Measurements from ENCODE around the gene DLGAP1. TPM values are rescaled to one million over a fixed set of nuclear protein-coding genes. Genes with fewer than 3 reads are reported as not detected.

Gene DLGAP1
- total and polyA plus RNA-seq, 2 experiments from 2014 or later, result 3.1 to 6.5 TPM

DNA sequence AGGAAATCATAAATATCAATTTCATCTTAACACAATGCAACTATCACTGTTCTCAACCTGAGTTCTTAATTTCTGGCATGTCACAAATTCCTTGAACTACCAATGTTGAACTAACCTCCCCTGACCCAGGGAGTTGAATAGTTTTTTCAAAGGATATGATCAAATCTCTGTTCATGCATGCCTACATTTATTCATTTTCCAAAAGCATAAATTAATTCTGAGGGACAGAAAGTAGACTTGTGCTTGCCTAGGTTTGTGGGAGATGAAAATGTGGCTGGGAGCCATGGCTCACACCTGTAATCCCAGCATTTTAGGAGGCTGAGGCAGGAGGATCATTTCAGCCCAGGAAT lies 829.4 kb downstream of the DLGAP1 start:
- no peaks in the 10 kb centered on the region for H3K9me2 ChIP-seq (replicated peaks; ENCODE audit: insufficient read depth)
- H3K27me3 ChIP-seq, result no peaks in the 10 kb centered on the region
- no peak overlapping the region for H3K4me3 ChIP-seq
- TF ChIP-seq, protein P1, sequence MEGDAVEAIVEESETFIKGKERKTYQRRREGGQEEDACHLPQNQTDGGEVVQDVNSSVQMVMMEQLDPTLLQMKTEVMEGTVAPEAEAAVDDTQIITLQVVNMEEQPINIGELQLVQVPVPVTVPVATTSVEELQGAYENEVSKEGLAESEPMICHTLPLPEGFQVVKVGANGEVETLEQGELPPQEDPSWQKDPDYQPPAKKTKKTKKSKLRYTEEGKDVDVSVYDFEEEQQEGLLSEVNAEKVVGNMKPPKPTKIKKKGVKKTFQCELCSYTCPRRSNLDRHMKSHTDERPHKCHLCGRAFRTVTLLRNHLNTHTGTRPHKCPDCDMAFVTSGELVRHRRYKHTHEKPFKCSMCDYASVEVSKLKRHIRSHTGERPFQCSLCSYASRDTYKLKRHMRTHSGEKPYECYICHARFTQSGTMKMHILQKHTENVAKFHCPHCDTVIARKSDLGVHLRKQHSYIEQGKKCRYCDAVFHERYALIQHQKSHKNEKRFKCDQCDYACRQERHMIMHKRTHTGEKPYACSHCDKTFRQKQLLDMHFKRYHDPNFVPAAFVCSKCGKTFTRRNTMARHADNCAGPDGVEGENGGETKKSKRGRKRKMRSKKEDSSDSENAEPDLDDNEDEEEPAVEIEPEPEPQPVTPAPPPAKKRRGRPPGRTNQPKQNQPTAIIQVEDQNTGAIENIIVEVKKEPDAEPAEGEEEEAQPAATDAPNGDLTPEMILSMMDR (IDR thresholded peaks at IDR 0.05; ENCODE audit: poor library complexity), result no peak
- TF ChIP-seq EZH2phosphoT487 (IDR thresholded peaks at IDR 0.05; ENCODE audit: low read depth, severe bottlenecking, unreplicated experiment) (no peak), EZH2 (IDR thresholded peaks at IDR 0.05; ENCODE audit: borderline replicate concordance) (no peak)
- peaks cover 32% of the 10 kb centered on the region for H3K4me1 ChIP-seq (ENCODE audit: insufficient read depth)
- peak overlapping the region; percentile 97 for H3K27ac ChIP-seq
- no peaks in the 10 kb centered on the region for H4K20me1 ChIP-seq (ENCODE audit: insufficient read depth, poor library complexity, severe bottlenecking)
- no peaks in the 10 kb centered on the region for H3K79me2 ChIP-seq
- H3K9me3 ChIP-seq (ENCODE audit: low read depth), result no peaks in the 10 kb centered on the region
- no peak overlapping the region for H3K4me2 ChIP-seq
- H2AFZ ChIP-seq, result no peak overlapping the region
- no peak for DNase-seq (ENCODE audit: low spot score)
- H3K36me3 ChIP-seq (replicated peaks; ENCODE audit: insufficient read depth, low read depth), result no peaks in the 10 kb centered on the region

DNA sequence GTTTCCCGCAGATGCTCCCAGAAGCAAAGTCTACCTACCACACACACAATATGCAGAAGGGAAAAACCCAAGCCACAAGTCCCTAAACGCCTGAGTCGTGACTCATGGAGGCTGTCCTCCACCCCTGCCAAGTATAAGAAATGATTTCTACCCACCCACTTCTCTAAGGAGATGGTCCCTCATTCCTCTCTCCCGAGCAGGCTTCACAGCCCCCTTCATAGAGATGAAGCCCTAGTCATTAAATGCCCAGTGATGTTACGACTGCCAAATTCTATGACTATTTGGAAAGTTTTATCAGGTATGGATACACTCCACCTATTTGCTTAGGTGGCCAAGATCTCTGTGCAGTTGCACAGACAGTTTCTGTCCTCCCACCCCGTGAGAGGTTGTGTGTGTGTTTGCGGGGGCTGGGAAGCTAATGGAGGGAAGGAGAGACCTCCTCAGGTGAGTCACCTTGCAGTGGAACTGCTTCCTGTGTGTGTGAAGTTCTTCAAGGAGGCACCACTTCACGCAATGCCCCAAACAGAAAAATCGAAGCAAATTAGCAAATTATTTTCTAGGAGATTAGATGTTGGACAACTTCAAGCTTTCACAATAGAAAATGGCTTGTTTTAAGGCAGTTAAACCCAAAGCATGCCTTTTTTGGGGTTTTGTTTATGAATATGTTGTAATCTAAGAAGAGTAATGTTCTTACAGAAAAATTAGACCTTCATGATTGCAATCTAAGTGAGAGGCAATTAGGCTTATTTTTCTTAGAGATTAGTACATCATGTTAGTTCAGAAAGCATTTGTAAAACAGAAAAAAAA lies 830.0 kb downstream of the DLGAP1 start:
- Histone ChIP-seq H4K20me1 (ENCODE audit: insufficient read depth, poor library complexity, severe bottlenecking) (no peaks in the 10 kb centered on the region), H3K9me2 (replicated peaks; ENCODE audit: insufficient read depth) (no peaks in the 10 kb centered on the region), H3K9me3 (ENCODE audit: low read depth) (no peaks in the 10 kb centered on the region), H3K4me3 (no peak overlapping the region), H3K4me2 (peak overlapping the region; percentile 49), H3K79me2 (no peaks in the 10 kb centered on the region), H3K4me1 (ENCODE audit: insufficient read depth) (peaks cover 32% of the 10 kb centered on the region), H3K27ac (peak overlapping the region; percentile 97), H3K36me3 (replicated peaks; ENCODE audit: insufficient read depth, low read depth) (no peaks in the 10 kb centered on the region), H2AFZ (no peak overlapping the region), H3K27me3 (no peaks in the 10 kb centered on the region)
- DNase-seq (ENCODE audit: low spot score), result peak; percentile 76
- TF ChIP-seq EZH2phosphoT487 (IDR thresholded peaks at IDR 0.05; ENCODE audit: low read depth, severe bottlenecking, unreplicated experiment) (no peak), EZH2 (IDR thresholded peaks at IDR 0.05; ENCODE audit: borderline replicate concordance) (no peak)
- WGBS (ENCODE audit: low lambda C conversion rate, missing lambda C conversion rate), result 48% methylated on average over 9 of the region's 9 CpGs

DNA sequence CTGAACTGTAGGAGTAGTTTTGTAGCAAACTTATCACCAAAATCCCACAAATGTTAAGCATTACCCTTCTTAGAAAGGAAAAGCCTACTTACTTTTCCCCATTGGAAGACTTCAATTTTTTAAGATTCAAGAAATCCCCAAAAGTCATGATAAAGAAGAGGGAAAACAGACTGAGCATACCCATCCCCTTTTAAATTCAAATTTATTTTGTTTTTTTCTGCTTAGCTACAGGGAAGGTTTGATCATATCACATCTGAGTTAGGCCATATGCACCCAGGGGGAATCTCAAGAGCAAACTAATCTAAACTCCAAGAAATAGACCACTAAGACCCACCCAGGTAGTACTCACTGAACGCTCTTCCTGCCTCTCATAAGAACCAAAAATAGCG lies 830.6 kb downstream of the DLGAP1 start:
- DNase-seq (ENCODE audit: low spot score), result no peak
- no peaks in the 10 kb centered on the region for H4K20me1 ChIP-seq (ENCODE audit: insufficient read depth, poor library complexity, severe bottlenecking)
- H3K9me3 ChIP-seq (ENCODE audit: low read depth), result no peaks in the 10 kb centered on the region
- H3K4me3 ChIP-seq, result no peak overlapping the region
- H3K36me3 ChIP-seq (replicated peaks; ENCODE audit: insufficient read depth, low read depth), result no peaks in the 10 kb centered on the region
- peak overlapping the region; percentile 49 for H3K4me2 ChIP-seq
- peaks cover 32% of the 10 kb centered on the region for H3K4me1 ChIP-seq (ENCODE audit: insufficient read depth)
- WGBS (ENCODE audit: low lambda C conversion rate, missing lambda C conversion rate), result 72% methylated on average over 2 of the region's 2 CpGs
- no peaks in the 10 kb centered on the region for H3K9me2 ChIP-seq (replicated peaks; ENCODE audit: insufficient read depth)
- TF ChIP-seq EZH2 (IDR thresholded peaks at IDR 0.05; ENCODE audit: borderline replicate concordance), result no peak
- TF ChIP-seq, protein P1 (IDR thresholded peaks at IDR 0.05; ENCODE audit: poor library complexity), result no peak
- TF ChIP-seq EZH2phosphoT487 (IDR thresholded peaks at IDR 0.05; ENCODE audit: low read depth, severe bottlenecking, unreplicated experiment), result no peak
- no peaks in the 10 kb centered on the region for H3K27me3 ChIP-seq
- H3K79me2 ChIP-seq, result no peaks in the 10 kb centered on the region
- H2AFZ ChIP-seq, result no peak overlapping the region
- peak overlapping the region; percentile 97 for H3K27ac ChIP-seq

DNA sequence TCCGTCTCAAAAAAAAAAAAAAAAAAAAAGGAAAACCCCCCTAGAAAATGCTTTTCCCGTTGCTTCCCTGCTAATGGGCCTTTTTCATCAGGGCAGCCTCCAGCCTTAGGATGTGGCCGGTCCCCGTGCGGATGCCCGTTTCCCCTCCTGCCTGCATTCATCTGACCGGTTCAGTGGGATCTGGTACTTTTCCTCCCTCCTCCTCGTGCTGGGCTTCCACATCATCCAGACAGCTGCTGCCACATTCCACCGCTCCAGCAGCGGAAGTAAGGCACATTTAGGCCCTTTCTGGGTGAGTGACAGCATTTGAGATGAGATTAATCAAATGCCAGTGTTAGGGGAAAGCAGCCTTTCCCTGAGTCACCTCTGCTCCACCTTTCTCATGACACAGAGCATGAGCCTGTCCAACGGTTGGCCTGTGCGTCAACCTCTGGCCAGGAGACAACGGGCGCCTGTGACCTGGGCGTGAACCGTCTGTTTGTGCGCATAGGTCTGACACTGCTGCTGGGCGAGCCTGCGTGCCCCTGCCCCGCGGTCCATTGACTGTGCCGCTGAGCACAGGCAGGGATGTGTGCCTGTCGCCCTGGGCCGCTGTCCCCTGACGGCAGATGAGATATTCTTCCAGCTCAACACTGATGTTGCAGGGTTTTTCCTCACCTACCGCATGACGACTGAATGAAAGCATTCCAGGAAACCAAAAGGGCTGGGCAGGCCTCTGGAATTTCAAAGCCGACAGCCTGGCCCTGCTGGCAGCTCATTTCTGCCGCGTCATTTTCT lies 831.1 kb downstream of the DLGAP1 start:
- Histone ChIP-seq H3K9me2 (replicated peaks; ENCODE audit: insufficient read depth) (no peaks in the 10 kb centered on the region), H3K27me3 (no peaks in the 10 kb centered on the region), H3K4me3 (no peak overlapping the region)

More for the DNA sequence above, 831.1 kb downstream of the DLGAP1 start:
- Histone ChIP-seq H4K20me1 (ENCODE audit: insufficient read depth, poor library complexity, severe bottlenecking) (no peaks in the 10 kb centered on the region), H3K27ac (peak overlapping the region; percentile 97), H2AFZ (no peak overlapping the region), H3K4me2 (peak overlapping the region; percentile 49), H3K9me3 (ENCODE audit: low read depth) (no peaks in the 10 kb centered on the region), H3K36me3 (replicated peaks; ENCODE audit: insufficient read depth, low read depth) (no peaks in the 10 kb centered on the region), H3K79me2 (no peaks in the 10 kb centered on the region), H3K4me1 (ENCODE audit: insufficient read depth) (peaks cover 32% of the 10 kb centered on the region)
- 22% methylated on average over 30 of the region's 30 CpGs for WGBS (ENCODE audit: low lambda C conversion rate, missing lambda C conversion rate)
- TF ChIP-seq EZH2phosphoT487 (IDR thresholded peaks at IDR 0.05; ENCODE audit: low read depth, severe bottlenecking, unreplicated experiment), result no peak
- TF ChIP-seq EZH2 (IDR thresholded peaks at IDR 0.05; ENCODE audit: borderline replicate concordance), result no peak
- TF ChIP-seq, protein P1 (IDR thresholded peaks at IDR 0.05; ENCODE audit: poor library complexity), result no peak
- peak; percentile 85 for DNase-seq (ENCODE audit: low spot score)
